ENCODE measurements around the gene SPATA33. TPM values are rescaled to one million over a fixed set of nuclear protein-coding genes. Genes with fewer than 3 reads are reported as not detected.

SPATA33 gene
- total RNA-seq, 2 donors from 2014 or later = 1.1 to 2.2 TPM

- Histone ChIP-seq H3K4me1 (no peaks in the 10 kb centered on the region), H3K27ac (no peak overlapping the region), H3K9me3 (no peaks in the 10 kb centered on the region), H3K27me3 (no peaks in the 10 kb centered on the region), H3K36me3 (no peaks in the 10 kb centered on the region), H3K4me3 (no peak overlapping the region)
- TF ChIP-seq CTCF (IDR thresholded peaks at IDR 0.05) = no peak
- DNase-seq (ENCODE audit: low spot score) = no peak
Measured at GRCh38 chr16:89672177-89672941, 14.7 kb downstream of the SPATA33 start.

GRCh38 chr16:89678258-89678657, 20.6 kb downstream of the SPATA33 start:
- Histone ChIP-seq H3K9me3 (no peaks in the 10 kb centered on the region), H3K27me3 (no peaks in the 10 kb centered on the region), H3K27ac (no peak overlapping the region), H3K4me3 (no peak overlapping the region), H3K4me1 (no peaks in the 10 kb centered on the region), H3K36me3 (no peaks in the 10 kb centered on the region)
- no peak for TF ChIP-seq CTCF (IDR thresholded peaks at IDR 0.05)
- DNase-seq (ENCODE audit: low spot score) = no peak

- H3K9me3 ChIP-seq = no peaks in the 10 kb centered on the region
- no peak overlapping the region for H3K27ac ChIP-seq
- no peak for DNase-seq (ENCODE audit: low spot score)
- no peaks in the 10 kb centered on the region for H3K36me3 ChIP-seq
- no peaks in the 10 kb centered on the region for H3K27me3 ChIP-seq
- H3K4me3 ChIP-seq = peak overlapping the region in 1 of 2 donors; percentile 85
- peaks cover 0 to 15% of the 10 kb centered on the region in 2 donors for H3K4me1 ChIP-seq
- TF ChIP-seq CTCF (IDR thresholded peaks at IDR 0.05) = no peak
Measured at GRCh38 chr16:89685916-89686315, 28.3 kb downstream of the SPATA33 start.

- Histone ChIP-seq H3K9me3 (no peaks in the 10 kb centered on the region), H3K27me3 (no peaks in the 10 kb centered on the region), H3K36me3 (peaks cover 6% of the 10 kb centered on the region), H3K27ac (peak within 1 kb of the TSS; percentile 84 to 86), H3K4me3 (peak within 1 kb of the TSS; percentile 76 to 85), H3K4me1 (peaks cover 0 to 15% of the 10 kb centered on the region in 2 donors)
- peak; percentile 89 for DNase-seq (ENCODE audit: low spot score)
- peak in 1 of 2 donors; percentile 18 for TF ChIP-seq CTCF (IDR thresholded peaks at IDR 0.05)
Measured at GRCh38 chr16:89686520-89687091, 29.0 kb downstream of the SPATA33 start, which contains the start of gene CDK10. TSS of gene CDK10 (plus strand) at chr16:89686689. CDS start at chr16:89686711, 22 bp downstream.

GRCh38 chr16:89687092-89687940, 29.7 kb downstream of the SPATA33 start:
- Histone ChIP-seq H3K9me3 (no peaks in the 10 kb centered on the region), H3K27ac (peak overlapping the region; percentile 84 to 86), H3K4me3 (peak overlapping the region; percentile 76 to 85), H3K4me1 (peaks cover 0 to 15% of the 10 kb centered on the region in 2 donors), H3K36me3 (peaks cover 11% of the 10 kb centered on the region), H3K27me3 (no peaks in the 10 kb centered on the region)
- no peak for DNase-seq (ENCODE audit: low spot score)
- TF ChIP-seq CTCF (IDR thresholded peaks at IDR 0.05) = no peak
